Measurements from ENCODE around the gene MLH3.

The MLH3 gene

GRCh38 chr14:74988131-74988530 is 63.1 kb downstream of the MLH3 start:
- no peak for TF ChIP-seq POLR2AphosphoS5 (IDR thresholded peaks at IDR 0.05; ENCODE audit: low read depth, low read length)
- TF ChIP-seq FOXP2 (optimal IDR thresholded peaks at IDR 0.05; ENCODE audit: borderline replicate concordance, extremely low read depth, extremely low read length, insufficient read depth) = no peak
- TF ChIP-seq SIN3A (IDR thresholded peaks at IDR 0.05; ENCODE audit: borderline replicate concordance, insufficient read depth, low read length) = no peak
- TF ChIP-seq TAF1 (IDR thresholded peaks at IDR 0.05; ENCODE audit: borderline replicate concordance, insufficient read depth, low read length) = no peak
- no peak for TF ChIP-seq REST (IDR thresholded peaks at IDR 0.05; ENCODE audit: insufficient read depth in 1 of 2, low read depth in 2 of 2, low read length in 2 of 2)

DNA sequence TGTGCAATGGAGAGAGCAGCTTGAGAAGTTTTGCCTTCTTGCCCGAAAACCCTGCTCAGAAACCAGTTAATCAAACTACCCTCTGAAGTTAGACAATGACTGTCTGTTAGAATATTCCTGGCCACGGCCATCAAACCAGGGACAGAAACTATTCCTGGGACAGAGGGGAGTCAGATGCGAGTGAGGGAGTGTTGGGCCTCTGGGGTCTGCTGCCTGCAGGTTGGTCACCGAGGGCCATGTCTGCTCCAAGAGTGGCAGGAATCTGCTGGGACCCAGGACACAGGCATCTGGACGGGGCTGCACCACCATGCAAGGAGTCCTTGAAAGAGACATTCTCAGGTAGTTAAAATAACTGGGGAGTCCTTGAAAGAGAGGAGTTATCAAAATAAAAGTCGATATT is 65.5 kb downstream of the MLH3 start:
- TF ChIP-seq REST (IDR thresholded peaks at IDR 0.05; ENCODE audit: insufficient read depth in 1 of 2, low read depth in 2 of 2, low read length in 2 of 2) (no peak), SIN3A (IDR thresholded peaks at IDR 0.05; ENCODE audit: borderline replicate concordance, insufficient read depth, low read length) (no peak), POLR2AphosphoS5 (IDR thresholded peaks at IDR 0.05; ENCODE audit: low read depth, low read length) (no peak), FOXP2 (optimal IDR thresholded peaks at IDR 0.05; ENCODE audit: borderline replicate concordance, extremely low read depth, extremely low read length, insufficient read depth) (no peak), TAF1 (IDR thresholded peaks at IDR 0.05; ENCODE audit: borderline replicate concordance, insufficient read depth, low read length) (no peak)

DNA sequence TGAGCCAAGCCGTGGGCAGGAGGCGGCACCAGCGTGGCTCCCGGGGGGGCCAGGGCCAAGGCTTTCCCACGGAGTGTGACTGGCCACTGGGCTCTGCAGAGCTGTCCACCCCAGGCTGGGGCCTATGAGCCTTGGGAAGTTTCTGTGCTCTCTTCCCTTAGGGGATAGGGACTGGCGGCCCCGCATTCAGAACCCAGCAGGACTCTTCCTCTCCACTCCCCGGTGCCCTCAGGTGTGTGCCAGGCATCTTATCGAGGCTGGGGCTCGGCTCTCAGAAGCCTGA is 66.3 kb downstream of the MLH3 start:
- TF ChIP-seq SIN3A (IDR thresholded peaks at IDR 0.05; ENCODE audit: borderline replicate concordance, insufficient read depth, low read length) (no peak), REST (IDR thresholded peaks at IDR 0.05; ENCODE audit: insufficient read depth in 1 of 2, low read depth in 2 of 2, low read length in 2 of 2) (no peak), TAF1 (IDR thresholded peaks at IDR 0.05; ENCODE audit: borderline replicate concordance, insufficient read depth, low read length) (no peak), POLR2AphosphoS5 (IDR thresholded peaks at IDR 0.05; ENCODE audit: low read depth, low read length) (no peak), FOXP2 (optimal IDR thresholded peaks at IDR 0.05; ENCODE audit: borderline replicate concordance, extremely low read depth, extremely low read length, insufficient read depth) (no peak)

DNA sequence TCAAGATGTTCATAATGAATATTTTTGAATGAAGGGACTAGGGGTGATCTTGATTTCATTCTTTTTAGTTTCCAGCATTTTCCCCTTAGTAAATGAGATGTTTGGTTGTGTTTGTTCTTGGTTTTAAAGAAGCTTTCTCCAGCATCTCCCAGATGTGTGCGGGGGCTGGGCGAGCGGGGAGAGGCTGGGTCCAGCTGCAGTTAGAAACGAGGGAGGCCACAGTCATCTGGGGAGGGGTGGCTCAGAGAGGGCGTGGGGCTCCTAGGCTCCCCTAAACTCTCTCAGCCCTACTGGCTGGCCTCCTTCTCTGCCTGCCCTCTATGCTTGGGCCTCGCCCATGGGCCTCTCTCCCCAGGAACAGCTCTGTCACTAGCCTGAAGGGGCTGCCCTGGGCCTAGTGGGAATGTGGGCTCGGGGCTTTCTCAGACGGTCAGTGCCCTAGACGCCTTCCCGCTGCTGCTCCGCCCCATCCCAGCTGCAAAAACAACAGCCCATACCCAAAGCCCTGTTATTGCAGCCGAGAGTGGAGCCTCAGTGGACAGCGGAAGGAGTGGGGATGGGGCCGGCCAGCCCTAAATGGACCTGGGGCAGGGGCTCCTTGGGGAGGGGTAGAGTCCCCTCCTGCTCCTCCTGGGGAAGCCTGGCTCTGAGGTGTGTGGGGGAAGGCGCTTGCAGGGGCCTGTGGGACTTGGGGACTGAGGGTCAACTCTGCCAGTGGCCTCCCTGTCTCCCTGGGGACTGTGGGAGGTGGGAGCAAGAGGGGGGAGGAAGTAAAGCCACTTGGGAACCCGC is 66.8 kb downstream of the MLH3 start:
- TF ChIP-seq SIN3A (IDR thresholded peaks at IDR 0.05; ENCODE audit: borderline replicate concordance, insufficient read depth, low read length) (no peak), POLR2AphosphoS5 (IDR thresholded peaks at IDR 0.05; ENCODE audit: low read depth, low read length) (no peak), REST (IDR thresholded peaks at IDR 0.05; ENCODE audit: insufficient read depth in 1 of 2, low read depth in 2 of 2, low read length in 2 of 2) (no peak), TAF1 (IDR thresholded peaks at IDR 0.05; ENCODE audit: borderline replicate concordance, insufficient read depth, low read length) (no peak), FOXP2 (optimal IDR thresholded peaks at IDR 0.05; ENCODE audit: borderline replicate concordance, extremely low read depth, extremely low read length, insufficient read depth) (no peak)
